CD4-positive, alpha-beta T cell (primary cell): Measurements from ENCODE around the gene PDZRN3. TPM values are rescaled to one million over a fixed set of nuclear protein-coding genes. Genes with fewer than 3 reads are reported as not detected.

ENCODE experiments used
- ATAC-seq: fragments of 200-7000 bp; cut with Tn5 transposase; one replicate; pipeline ENCODE4 v1.10.0; 2022; ENCODE audit warnings: mild to moderate bottlenecking; ENCODE audit not compliant: poor library complexity
- CTCF ChIA-PET: fragments of 350-600 bp; sonication (Branson Sonifier 250); formaldehyde crosslinking; loops from one replicate; lab custom pipeline; 2021; ENCODE audit warnings: antibody characterized with exemption, inconsistent platforms; lab: Charles Lee
- POLR2A ChIA-PET: fragments of 350-600 bp; sonication (Branson Sonifier 250); formaldehyde crosslinking; loops from one replicate; lab custom pipeline; 2021; ENCODE audit warnings: antibody characterized with exemption, inconsistent platforms; lab: Charles Lee
- DNase-seq, 14 experiments: peaks; one replicate each; pipeline ENCODE4 v3.0.0-alpha.2; 2013 to 2020; ENCODE audit warnings: mixed read lengths in 2 of 14
- H3K27ac ChIP-seq, 2 donors: one replicate each; pipeline versions ENCODE4 v1.5.1 to v1.7.0; 2013; ENCODE audit warnings: low read length in 2 of 2, low read depth in 1 of 2, mild to moderate bottlenecking in 1 of 2
- H3K27me3 ChIP-seq, 2 experiments: 1 replicate in 1 of 2; 2 replicates in 1 of 2; pipeline versions ENCODE4 v1.6.1 to v1.7.0; 2013; ENCODE audit warnings: low read length in 2 of 2, control low read depth in 1 of 2, mild to moderate bottlenecking in 1 of 2, moderate library complexity in 1 of 2; ENCODE audit not compliant: insufficient read depth in 2 of 2, control insufficient read depth in 1 of 2
- H3K36me3 ChIP-seq: one replicate; pipeline ENCODE4 v1.6.1; 2013; ENCODE audit warnings: low read length, control low read depth; ENCODE audit not compliant: insufficient read depth
- H3K4me1 ChIP-seq: one replicate; pipeline ENCODE4 v1.6.1; 2013; ENCODE audit warnings: low read length, control low read depth; ENCODE audit not compliant: insufficient read depth
- H3K4me3 ChIP-seq: one replicate; pipeline ENCODE4 v1.5.1; 2013; ENCODE audit warnings: mild to moderate bottlenecking, low read length, moderate library complexity
- H3K9me3 ChIP-seq, 2 experiments: 1 replicate in 1 of 2; 2 replicates in 1 of 2; pipeline versions ENCODE4 v1.6.1 to v1.7.0; 2013; ENCODE audit warnings: low read length in 2 of 2, mild to moderate bottlenecking in 2 of 2, control low read depth in 1 of 2, moderate library complexity in 1 of 2; ENCODE audit not compliant: control insufficient read depth in 1 of 2, insufficient read depth in 1 of 2
- H3K27ac Mint-ChIP-seq: one replicate; pipeline ENCODE4 v1.8.0; 2020; ENCODE audit warnings: mixed read lengths
- H3K27me3 Mint-ChIP-seq: one replicate; pipeline ENCODE4 v1.8.0; 2021; ENCODE audit warnings: mixed read lengths
- H3K36me3 Mint-ChIP-seq: one replicate; pipeline ENCODE4 v1.8.0; 2021; ENCODE audit warnings: low read depth, mixed read lengths
- H3K4me1 Mint-ChIP-seq: one replicate; pipeline ENCODE4 v1.8.0; 2021; ENCODE audit warnings: low read depth, mixed read lengths
- H3K4me3 Mint-ChIP-seq: one replicate; pipeline ENCODE4 v1.8.0; 2020; ENCODE audit warnings: mild to moderate bottlenecking, mixed read lengths
- H3K9me3 Mint-ChIP-seq: one replicate; pipeline ENCODE4 v1.8.0; 2020; ENCODE audit warnings: mixed read lengths
- intact Hi-C, 2 experiments: fragments of 100-400 bp; cut with DNase I in 1 of 2; cut with micrococcal nuclease in 1 of 2; formaldehyde crosslinking; loops; one replicate each; pipeline versions ENCODE4 v1.15.1 to v1.9.0; 2023 to 2025; cut with DNase I, micrococcal nuclease
- total RNA-seq, 174 experiments: library from RNA in 2 of 174; stranded (reverse) in 2 of 174; gene quantifications; one replicate each; pipeline ENCODE4 v1.2.3 and lab custom pipeline; 2021 to 2026
- TF ChIP-seq, protein P1 (sequence below): fragments of 200-600 bp; IDR thresholded peaks from one replicate; pipeline ENCODE4 v1.8.0; 2022; ENCODE audit warnings: antibody characterized with exemption, mild to moderate bottlenecking

PDZRN3 gene
- total RNA-seq, 2 experiments from 2014 or later = not detected

DNA sequence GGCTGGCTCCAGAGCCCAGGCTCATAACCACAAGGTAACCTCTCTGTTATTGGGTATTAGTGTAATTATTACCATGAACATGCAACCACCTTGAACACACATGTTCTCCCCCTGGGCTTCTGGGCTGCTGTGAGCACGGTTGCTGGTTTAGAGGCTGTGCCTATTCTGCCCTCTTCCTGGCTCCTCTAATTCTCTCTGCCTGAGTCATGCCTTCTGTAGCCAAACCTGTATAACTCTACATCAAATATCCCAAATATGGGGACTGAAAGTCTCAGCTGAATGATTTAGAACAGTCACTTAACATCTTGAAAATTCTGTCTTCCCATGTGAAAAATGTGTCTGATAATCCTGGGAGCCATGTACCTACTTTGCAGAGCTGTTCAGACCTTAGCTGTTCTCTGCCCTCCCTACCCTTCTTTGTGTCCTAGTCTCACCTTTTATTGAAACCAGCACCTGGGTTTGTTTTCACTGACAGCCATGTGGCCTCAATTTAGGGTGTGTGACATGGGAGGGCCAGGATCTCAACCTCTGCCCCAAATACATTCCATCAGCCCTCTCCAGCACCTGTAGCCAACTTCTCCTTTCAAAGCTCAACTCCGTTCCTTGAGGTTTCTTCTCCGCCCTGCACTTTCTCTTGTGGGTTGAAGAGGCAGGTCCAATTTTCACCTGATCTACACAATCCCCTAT lies 60.7 kb downstream of the PDZRN3 start:
- peaks cover 18% of the 10 kb centered on the region for H3K27me3 Mint-ChIP-seq
- ChIA-PET CTCF (no interaction called here), POLR2A (no interaction called here)

DNA sequence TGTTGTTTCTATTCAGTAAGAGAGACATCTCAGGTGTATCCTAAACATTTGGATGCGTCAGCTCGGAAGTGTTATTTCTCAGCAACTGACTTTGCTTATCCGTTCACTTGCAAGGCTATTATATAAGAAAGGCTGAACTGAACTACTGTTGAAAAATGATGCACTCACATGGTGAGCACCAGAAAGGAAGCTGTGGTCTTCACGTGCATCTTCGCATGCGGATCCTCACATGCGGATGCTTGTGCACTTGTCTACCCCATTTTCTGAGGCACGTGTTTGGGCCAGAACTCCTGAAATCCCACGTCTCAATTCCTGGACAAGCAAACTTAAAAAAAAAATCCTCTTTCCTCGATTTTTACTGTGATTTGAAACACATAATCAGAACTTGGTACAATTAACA lies 63.2 kb downstream of the PDZRN3 start:
- ChIA-PET POLR2A (no interaction called here), CTCF (interaction anchor here (0.6 to 0.9 kb wide), 2 partner anchors 12 to 25 kb away, joined by 3 read pairs; no protein-coding TSS in a partner anchor)
- Mint-ChIP-seq H3K36me3 (no peaks in the 10 kb centered on the region), H3K27ac (no peak overlapping the region), H3K4me1 (no peaks in the 10 kb centered on the region), H3K27me3 (no peaks in the 10 kb centered on the region), H3K9me3 (no peaks in the 10 kb centered on the region), H3K4me3 (no peak overlapping the region)
- Histone ChIP-seq H3K4me3 (no peak overlapping the region), H3K36me3 (no peaks in the 10 kb centered on the region), H3K27ac (no peak overlapping the region), H3K9me3 (no peaks in the 10 kb centered on the region), H3K4me1 (no peaks in the 10 kb centered on the region), H3K27me3 (no peaks in the 10 kb centered on the region)
- TF ChIP-seq, protein P1, sequence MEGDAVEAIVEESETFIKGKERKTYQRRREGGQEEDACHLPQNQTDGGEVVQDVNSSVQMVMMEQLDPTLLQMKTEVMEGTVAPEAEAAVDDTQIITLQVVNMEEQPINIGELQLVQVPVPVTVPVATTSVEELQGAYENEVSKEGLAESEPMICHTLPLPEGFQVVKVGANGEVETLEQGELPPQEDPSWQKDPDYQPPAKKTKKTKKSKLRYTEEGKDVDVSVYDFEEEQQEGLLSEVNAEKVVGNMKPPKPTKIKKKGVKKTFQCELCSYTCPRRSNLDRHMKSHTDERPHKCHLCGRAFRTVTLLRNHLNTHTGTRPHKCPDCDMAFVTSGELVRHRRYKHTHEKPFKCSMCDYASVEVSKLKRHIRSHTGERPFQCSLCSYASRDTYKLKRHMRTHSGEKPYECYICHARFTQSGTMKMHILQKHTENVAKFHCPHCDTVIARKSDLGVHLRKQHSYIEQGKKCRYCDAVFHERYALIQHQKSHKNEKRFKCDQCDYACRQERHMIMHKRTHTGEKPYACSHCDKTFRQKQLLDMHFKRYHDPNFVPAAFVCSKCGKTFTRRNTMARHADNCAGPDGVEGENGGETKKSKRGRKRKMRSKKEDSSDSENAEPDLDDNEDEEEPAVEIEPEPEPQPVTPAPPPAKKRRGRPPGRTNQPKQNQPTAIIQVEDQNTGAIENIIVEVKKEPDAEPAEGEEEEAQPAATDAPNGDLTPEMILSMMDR = no peak
- intact Hi-C loops = no loop called here
- DNase-seq = no peak
- no peak for ATAC-seq

More for the DNA sequence above, 60.7 kb downstream of the PDZRN3 start:
- intact Hi-C loops = no loop called here
- no peaks in the 10 kb centered on the region for H3K9me3 ChIP-seq
- H3K4me3 Mint-ChIP-seq = no peak overlapping the region
- ATAC-seq = no peak
- DNase-seq = no peak
- H3K4me3 ChIP-seq = no peak overlapping the region
- no peaks in the 10 kb centered on the region for H3K36me3 ChIP-seq
- no peaks in the 10 kb centered on the region for H3K4me1 Mint-ChIP-seq
- no peak overlapping the region for H3K27ac Mint-ChIP-seq
- no peaks in the 10 kb centered on the region for H3K4me1 ChIP-seq
- H3K9me3 Mint-ChIP-seq = peaks cover 2% of the 10 kb centered on the region
- H3K36me3 Mint-ChIP-seq = no peaks in the 10 kb centered on the region
- TF ChIP-seq, protein P1 = no peak
- H3K27me3 ChIP-seq = no peaks in the 10 kb centered on the region
- H3K27ac ChIP-seq = no peak overlapping the region

GRCh38 chr3:73559749-73560148 lies 65.0 kb downstream of the PDZRN3 start:
- no peaks in the 10 kb centered on the region for H3K36me3 ChIP-seq
- Mint-ChIP-seq H3K9me3 (no peaks in the 10 kb centered on the region), H3K4me1 (no peaks in the 10 kb centered on the region), H3K27ac (no peak overlapping the region), H3K36me3 (no peaks in the 10 kb centered on the region), H3K4me3 (no peak overlapping the region), H3K27me3 (no peaks in the 10 kb centered on the region)
- H3K27me3 ChIP-seq = no peaks in the 10 kb centered on the region
- DNase-seq (no peak), ATAC-seq (no peak)
- no peaks in the 10 kb centered on the region for H3K4me1 ChIP-seq
- TF ChIP-seq, protein P1 = no peak
- ChIA-PET CTCF (no interaction called here), POLR2A (no interaction called here)
- intact Hi-C loops = no loop called here
- H3K4me3 ChIP-seq = no peak overlapping the region
- no peak overlapping the region for H3K27ac ChIP-seq
- H3K9me3 ChIP-seq = no peaks in the 10 kb centered on the region
